GM13977 (cell line): ENCODE data around the gene DEGS2.
"Not testable (repeated sequence)": the region's sequence is repeated elsewhere in the genome, so short reads cannot be mapped to it uniquely, and the experiment has no call there.

Source experiments
- DNase-seq: peaks from one replicate; pipeline ENCODE4 v3.0.0; 2012; ENCODE audit warnings: low spot score
- in situ Hi-C: fragments of 300-500 bp; cut with MboI; formaldehyde crosslinking; loops from one replicate; pipeline ENCODE4 v1.12.0; 2022; ENCODE audit warnings: low sequenced_read_pairs, low pct_unique_long_range_greater_than_20kb, mixed read lengths, inconsistent platforms; ENCODE audit not compliant: unreplicated experiment
- TF ChIP-seq, protein P1 (sequence below): IDR thresholded peaks from 2 replicates; pipeline ENCODE4 v1.5.1; 2012; ENCODE audit warnings: mild to moderate bottlenecking, control low read depth; ENCODE audit not compliant: insufficient read depth; ENCODE audit errors: extremely low read depth, missing control alignments

DEGS2 gene

GRCh38 chr14:100190126-100190525 is 30.7 kb upstream of the DEGS2 start:
- TF ChIP-seq, protein P1, sequence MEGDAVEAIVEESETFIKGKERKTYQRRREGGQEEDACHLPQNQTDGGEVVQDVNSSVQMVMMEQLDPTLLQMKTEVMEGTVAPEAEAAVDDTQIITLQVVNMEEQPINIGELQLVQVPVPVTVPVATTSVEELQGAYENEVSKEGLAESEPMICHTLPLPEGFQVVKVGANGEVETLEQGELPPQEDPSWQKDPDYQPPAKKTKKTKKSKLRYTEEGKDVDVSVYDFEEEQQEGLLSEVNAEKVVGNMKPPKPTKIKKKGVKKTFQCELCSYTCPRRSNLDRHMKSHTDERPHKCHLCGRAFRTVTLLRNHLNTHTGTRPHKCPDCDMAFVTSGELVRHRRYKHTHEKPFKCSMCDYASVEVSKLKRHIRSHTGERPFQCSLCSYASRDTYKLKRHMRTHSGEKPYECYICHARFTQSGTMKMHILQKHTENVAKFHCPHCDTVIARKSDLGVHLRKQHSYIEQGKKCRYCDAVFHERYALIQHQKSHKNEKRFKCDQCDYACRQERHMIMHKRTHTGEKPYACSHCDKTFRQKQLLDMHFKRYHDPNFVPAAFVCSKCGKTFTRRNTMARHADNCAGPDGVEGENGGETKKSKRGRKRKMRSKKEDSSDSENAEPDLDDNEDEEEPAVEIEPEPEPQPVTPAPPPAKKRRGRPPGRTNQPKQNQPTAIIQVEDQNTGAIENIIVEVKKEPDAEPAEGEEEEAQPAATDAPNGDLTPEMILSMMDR, result no peak
- in situ Hi-C loops, result no loop called here
- no peak for DNase-seq

DNA sequence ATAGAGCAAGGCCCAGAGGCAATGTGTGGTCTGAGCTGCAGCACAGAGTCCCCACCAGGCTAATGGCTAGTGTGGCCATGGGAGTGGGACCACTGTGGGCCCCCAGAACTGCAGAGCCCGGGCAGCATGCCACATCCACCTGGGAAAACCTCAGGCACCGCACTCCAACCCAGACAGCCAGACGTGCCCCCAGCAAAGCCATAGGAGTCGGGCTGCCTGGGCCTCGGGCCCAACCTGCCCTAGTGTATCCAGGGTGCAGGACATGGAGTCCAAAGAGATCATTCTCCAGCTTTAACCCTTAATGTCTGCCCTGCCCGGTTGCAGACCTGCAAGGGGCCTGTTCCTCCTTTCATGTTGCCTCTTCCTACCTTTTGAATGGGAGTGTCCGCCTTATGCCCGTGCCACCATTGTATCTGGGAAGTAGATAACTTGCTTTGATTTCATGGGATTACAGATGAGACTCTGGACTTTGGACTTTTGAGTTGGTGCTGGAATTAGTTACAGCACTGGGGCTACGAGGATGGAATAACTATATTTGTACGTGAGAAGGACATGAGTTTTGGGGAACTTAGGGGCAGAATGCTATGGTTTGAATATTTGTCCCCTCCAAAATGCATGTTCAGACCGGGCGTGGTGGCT is 29.1 kb upstream of the DEGS2 start:
- DNase-seq, result no peak
- in situ Hi-C loops, result no loop called here
- TF ChIP-seq, protein P1, result no peak

DNA sequence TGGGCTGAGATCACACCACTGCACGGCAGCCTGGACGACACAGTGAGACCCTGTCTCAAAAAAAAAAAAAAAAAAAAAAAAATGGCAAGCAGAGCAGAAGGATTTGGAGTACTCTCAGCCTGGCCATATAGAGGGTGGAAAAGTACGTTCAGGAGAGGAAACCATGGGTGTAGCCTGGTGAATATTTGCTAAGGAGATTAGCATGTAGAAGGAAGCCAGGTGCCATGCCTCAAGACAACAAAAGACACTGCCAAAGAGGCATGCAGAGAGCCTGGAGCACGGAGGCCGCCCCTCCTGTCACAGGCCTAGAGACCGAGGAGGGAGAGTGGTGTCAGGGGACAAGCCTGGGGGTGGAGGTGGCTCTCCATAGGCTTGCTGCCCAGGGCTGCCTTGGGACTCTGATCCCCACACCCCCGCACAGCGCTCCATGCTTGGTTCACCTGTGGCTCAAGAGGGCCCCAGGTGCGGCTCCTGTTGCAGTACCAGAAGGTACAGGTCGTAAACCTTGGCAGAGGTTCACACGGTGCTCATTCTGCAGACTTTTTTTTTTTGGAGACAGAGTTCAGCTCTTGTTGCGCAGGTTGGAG is 27.9 kb upstream of the DEGS2 start:
- in situ Hi-C loops, result no loop called here
- TF ChIP-seq, protein P1, result no peak
- DNase-seq, result no peak

- in situ Hi-C loops, DNase-seq: not testable (repeated sequence)
Observed at GRCh38 chr14:100181876-100182551, 22.6 kb upstream of the DEGS2 start.

- DNase-seq, in situ Hi-C loops: not testable (repeated sequence)
Observed at GRCh38 chr14:100180671-100181070, 21.2 kb upstream of the DEGS2 start.

GRCh38 chr14:100178691-100179090 is 19.2 kb upstream of the DEGS2 start:
- DNase-seq, result no peak
- TF ChIP-seq, protein P1, result no peak
- in situ Hi-C loops, result no loop called here

DNA sequence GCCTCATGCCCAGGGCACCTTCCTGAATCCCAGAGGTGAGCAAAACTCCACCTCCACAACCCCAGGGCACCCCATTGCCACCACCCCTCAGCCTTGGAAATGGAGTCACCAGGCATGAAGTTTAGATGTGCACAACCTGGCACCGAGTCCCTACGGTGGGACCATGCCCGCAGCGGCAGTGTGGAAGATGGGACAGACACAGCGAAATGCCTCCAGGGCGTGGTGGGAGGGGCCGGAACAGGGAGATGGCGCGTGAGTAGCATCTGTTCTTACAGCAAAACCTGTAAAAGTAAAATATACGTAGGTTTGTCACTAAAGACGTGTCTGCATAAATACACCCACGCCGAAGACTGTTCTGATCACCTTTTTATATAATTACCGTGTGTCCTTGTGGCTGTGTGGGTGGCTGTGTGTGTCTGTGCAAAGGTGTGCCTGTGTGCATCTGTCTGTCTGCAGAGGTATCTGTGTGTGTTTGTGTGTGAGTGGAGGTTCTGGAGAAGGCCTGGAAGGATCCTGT is 17.4 kb upstream of the DEGS2 start:
- TF ChIP-seq, protein P1, result no peak
- DNase-seq, result no peak
- in situ Hi-C loops, result no loop called here
